Psoas muscle (tissue), 8 donors: Measurements from ENCODE around the gene ZKSCAN3. TPM values are rescaled to one million over a fixed set of nuclear protein-coding genes. Genes with fewer than 3 reads are reported as not detected.

Experiments
- ATAC-seq, 4 donors: fragments of 200-7000 bp; cut with Tn5 transposase; one replicate each; pipeline ENCODE4 v1.9.1; 2020; ENCODE audit warnings: moderate library complexity in 3 of 4, mild to moderate bottlenecking in 2 of 4
- DNase-seq, 2 donors: peaks; one replicate each; pipeline ENCODE4 v3.0.0-alpha.2; 2020
- H3K27ac ChIP-seq: fragments of 200-600 bp; one replicate; pipeline ENCODE4 v1.8.0; 2022
- H3K27me3 ChIP-seq, 3 donors: fragments of 200-600 bp in 1 of 3; one replicate each; pipeline versions ENCODE4 v1.6.1 to v1.8.0; 2013 to 2022; ENCODE audit warnings: low read length in 2 of 3, mild to moderate bottlenecking in 2 of 3, moderate library complexity in 1 of 3; ENCODE audit not compliant: insufficient read depth in 3 of 3
- H3K36me3 ChIP-seq, 2 donors: fragments of 200-600 bp in 1 of 2; one replicate each; pipeline versions ENCODE4 v1.6.1 to v1.8.0; 2013 to 2022; ENCODE audit warnings: low read depth in 1 of 2, mild to moderate bottlenecking in 1 of 2, moderate library complexity in 1 of 2; ENCODE audit not compliant: insufficient read depth in 1 of 2
- H3K4me1 ChIP-seq: fragments of 200-600 bp; one replicate; pipeline ENCODE4 v1.8.0; 2022
- H3K4me3 ChIP-seq: fragments of 200-600 bp; one replicate; pipeline ENCODE4 v1.8.0; 2022; ENCODE audit warnings: mild to moderate bottlenecking
- H3K9me3 ChIP-seq: fragments of 200-600 bp; one replicate; pipeline ENCODE4 v1.8.0; 2022
- WGBS, 3 donors: extraction: QIAGEN DNeasy Blood & Tissue Kit; methylation state at CpG; one replicate each; pipeline versions ENCODE4 v1.1.6 to v1.1.7; 2013; 5-methylcytosine and 5-hydroxymethylcytosine counted together
- intact Hi-C, 2 donors: fragments of 100-400 bp; cut with DNase I; formaldehyde crosslinking; loops; one replicate each; pipeline versions ENCODE4 v1.11.0 to v1.14.2; 2022
- polyA plus RNA-seq, 3 donors: library from polyadenylated mRNA; stranded (reverse); fragments of 200-250 nt; gene quantifications; one replicate each; pipeline ENCODE4 v1.2.3, GENCODE V29; 2013
- total RNA-seq, 4 donors: library from RNA; stranded (reverse); fragmentation: NEBNext Ultra II Directional in 2 of 4; extraction: Animal tissue kit (Norgen Biotek cat#: 25700) in 2 of 4; gene quantifications; one replicate each; pipeline versions ENCODE4 v1.2.1 to v1.2.4, GENCODE V29; 2021 to 2023
- TF ChIP-seq, protein P1 (sequence below): fragments of 200-600 bp; IDR thresholded peaks from one replicate; pipeline ENCODE4 v1.8.0; 2022; ENCODE audit warnings: antibody characterized with exemption
- donor health status: healthy with polysubstance abuse.
- donor health status: DM: no; HTN: no; CAD: no; lungs with moderate emphysema.
- donor health status: Bipolar disorder and iron deficiency.
- donor health status: healthy.
- donor health status: DM: yes; HTN: yes; CAD: no.
- donor health status: DM: no; HTN: no; CAD: no.
- donor health status: DM: no; HTN: no; CAD: no.
- donor health status: DM: yes; HTN: yes; CAD: no.

Gene ZKSCAN3
- total and polyA plus RNA-seq, 7 donors, result 1.3 to 4.6 (median 2.5) TPM

DNA sequence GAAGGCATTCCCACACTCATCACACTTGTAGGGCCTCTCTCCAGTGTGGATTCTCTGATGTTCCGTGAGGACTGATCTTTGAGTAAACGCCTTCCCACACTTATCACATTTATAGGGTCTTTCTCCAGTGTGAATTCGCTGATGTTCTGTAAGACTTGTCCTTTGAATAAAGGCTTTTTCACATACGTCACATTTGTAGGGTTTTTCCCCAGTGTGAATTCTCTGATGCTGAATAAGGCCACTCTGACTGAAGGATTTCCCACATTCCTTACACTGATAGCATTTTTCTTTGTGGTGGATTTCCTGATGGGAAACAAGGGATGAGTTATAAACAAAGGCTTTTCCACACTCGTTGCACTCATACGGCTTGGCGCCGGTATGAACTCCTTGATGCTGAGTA, 40.9 kb downstream of the ZKSCAN3 start:
- no peaks in the 10 kb centered on the region for H3K9me3 ChIP-seq
- no peaks in the 10 kb centered on the region for H3K27me3 ChIP-seq
- ATAC-seq (no peak), DNase-seq (no peak)
- H3K27ac ChIP-seq, result no peak overlapping the region
- TF ChIP-seq, protein P1, sequence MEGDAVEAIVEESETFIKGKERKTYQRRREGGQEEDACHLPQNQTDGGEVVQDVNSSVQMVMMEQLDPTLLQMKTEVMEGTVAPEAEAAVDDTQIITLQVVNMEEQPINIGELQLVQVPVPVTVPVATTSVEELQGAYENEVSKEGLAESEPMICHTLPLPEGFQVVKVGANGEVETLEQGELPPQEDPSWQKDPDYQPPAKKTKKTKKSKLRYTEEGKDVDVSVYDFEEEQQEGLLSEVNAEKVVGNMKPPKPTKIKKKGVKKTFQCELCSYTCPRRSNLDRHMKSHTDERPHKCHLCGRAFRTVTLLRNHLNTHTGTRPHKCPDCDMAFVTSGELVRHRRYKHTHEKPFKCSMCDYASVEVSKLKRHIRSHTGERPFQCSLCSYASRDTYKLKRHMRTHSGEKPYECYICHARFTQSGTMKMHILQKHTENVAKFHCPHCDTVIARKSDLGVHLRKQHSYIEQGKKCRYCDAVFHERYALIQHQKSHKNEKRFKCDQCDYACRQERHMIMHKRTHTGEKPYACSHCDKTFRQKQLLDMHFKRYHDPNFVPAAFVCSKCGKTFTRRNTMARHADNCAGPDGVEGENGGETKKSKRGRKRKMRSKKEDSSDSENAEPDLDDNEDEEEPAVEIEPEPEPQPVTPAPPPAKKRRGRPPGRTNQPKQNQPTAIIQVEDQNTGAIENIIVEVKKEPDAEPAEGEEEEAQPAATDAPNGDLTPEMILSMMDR, result no peak
- intact Hi-C loops, result no loop called here
- WGBS, 3 donors, result 94 to 96% (median 94%) methylated on average over 8 of the region's 8 CpGs
- H3K4me3 ChIP-seq, result no peak overlapping the region
- H3K36me3 ChIP-seq, result peaks cover 8 to 19% of the 10 kb centered on the region in 2 donors
- no peaks in the 10 kb centered on the region for H3K4me1 ChIP-seq

DNA sequence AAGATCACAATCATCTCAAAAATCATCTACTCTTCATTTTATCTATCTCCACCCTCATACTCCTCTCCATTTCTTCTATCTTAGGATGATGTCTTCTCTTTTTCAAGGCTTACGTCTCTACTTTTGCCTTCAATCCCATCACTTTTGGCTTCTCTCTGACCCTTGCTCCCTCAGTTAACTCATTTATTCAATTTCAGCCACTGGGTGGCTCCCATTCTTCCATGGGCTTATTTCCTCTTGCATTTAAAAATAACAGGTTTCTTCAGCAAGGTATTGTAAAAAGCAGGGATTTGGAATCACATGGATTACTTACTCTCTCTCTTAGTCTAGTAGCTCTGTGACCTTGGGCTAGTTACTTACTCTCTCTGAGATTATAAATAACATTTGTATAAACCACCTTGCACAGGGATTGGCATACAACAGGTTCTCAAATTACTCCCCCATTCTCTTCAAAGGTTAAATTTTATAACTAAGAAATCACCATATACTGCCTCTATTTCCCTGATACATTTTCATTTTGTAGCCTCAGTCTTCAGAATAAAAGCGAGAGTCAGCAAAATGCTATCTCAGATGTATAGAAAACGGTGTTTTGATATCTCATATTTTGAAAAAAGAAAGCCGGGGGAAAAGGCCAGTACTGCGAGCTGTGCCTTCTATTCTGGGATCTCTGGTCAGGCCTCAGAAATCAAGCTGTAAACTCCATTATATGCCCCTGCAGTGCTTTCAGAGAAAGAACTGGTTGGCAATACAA, 44.3 kb downstream of the ZKSCAN3 start:
- Histone ChIP-seq H3K9me3 (no peaks in the 10 kb centered on the region), H3K4me1 (no peaks in the 10 kb centered on the region), H3K27ac (no peak overlapping the region), H3K4me3 (no peak overlapping the region), H3K27me3 (peaks cover 0 to 3% (median 0%) of the 10 kb centered on the region in 3 donors), H3K36me3 (peaks cover 8 to 19% of the 10 kb centered on the region in 2 donors)
- WGBS, 3 donors, result 74 to 92% (median 77%) methylated on average over 5 of the region's 5 CpGs
- intact Hi-C loops, result no loop called here
- TF ChIP-seq, protein P1, result no peak
- no peak for DNase-seq
- no peak for ATAC-seq

DNA sequence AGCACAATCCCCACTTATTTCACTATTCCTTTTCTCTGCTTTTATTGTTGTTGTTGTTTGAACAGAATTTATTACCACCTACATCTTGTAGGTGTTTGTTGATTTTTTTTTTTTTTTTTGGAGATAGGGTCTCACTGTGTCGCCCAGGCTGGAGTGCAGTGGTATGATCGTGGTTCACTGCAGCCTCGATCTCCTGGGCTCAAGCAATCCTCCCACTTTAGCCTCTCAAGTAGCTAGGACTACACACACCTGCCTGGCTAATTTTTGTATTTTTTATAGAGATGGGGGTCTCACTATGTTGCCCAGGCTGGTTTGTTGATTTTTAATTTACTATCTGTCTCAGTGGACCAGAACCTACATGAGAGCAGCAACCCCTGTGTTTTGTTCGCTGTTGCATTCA, 46.2 kb downstream of the ZKSCAN3 start:
- TF ChIP-seq, protein P1, result no peak
- Histone ChIP-seq H3K9me3 (no peaks in the 10 kb centered on the region), H3K27me3 (peaks cover 0 to 17% (median 0%) of the 10 kb centered on the region in 3 donors), H3K27ac (no peak overlapping the region), H3K4me3 (no peak overlapping the region), H3K4me1 (no peaks in the 10 kb centered on the region), H3K36me3 (peaks cover 4 to 8% of the 10 kb centered on the region in 2 donors)
- intact Hi-C loops, result no loop called here
- ATAC-seq, result no peak
- DNase-seq, result no peak
- 93 to 98% (median 95%) methylated on average over 4 of the region's 4 CpGs for WGBS, 3 donors

DNA sequence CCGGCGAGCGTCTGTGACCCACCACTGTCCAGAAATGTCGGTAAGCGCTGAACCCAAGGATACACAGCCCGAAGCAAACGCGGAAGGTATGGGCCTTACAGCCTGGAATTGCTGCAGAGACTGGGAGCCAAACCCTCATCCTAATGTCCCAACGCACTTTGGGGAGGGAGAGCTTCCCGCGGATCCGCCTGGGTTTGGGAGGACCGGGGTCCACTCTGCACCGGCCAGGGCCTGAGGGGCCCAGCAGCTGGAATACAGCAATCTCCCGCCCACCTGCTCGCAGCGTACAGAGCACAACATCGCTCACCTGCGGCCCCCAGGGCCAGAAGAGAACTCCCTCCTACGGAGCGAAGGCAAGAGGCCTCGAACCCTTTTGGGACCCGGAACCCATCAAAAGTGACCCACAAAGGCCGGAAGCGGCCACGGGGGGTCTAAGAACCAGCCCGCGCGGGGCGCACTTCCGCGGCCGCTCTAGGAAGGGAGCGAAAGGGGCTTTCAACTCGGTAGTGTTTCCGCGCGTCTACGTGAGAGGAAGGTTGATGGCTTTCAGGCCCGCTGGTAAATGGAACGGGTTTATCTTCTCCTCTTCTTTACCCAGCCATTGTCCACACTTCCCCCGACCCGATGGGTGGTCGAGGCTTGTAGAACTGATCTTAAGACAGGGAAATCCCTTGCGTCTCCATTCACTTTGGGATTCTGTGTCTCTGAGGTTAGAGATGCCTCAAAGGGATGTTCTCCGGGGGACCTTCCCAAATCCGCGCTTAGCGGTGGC, 49.8 kb downstream of the ZKSCAN3 start, which contains the start of gene ZSCAN12:
Gene ZSCAN12 (minus strand): TSS at position 398 of the 772 bp plus-strand sequence. CDS start 1,342 bp downstream, outside the sequence.
- H3K27me3 ChIP-seq, result peaks cover 0 to 27% (median 3%) of the 10 kb centered on the region in 3 donors

More for the DNA sequence above, 49.8 kb downstream of the ZKSCAN3 start, which contains the start of gene ZSCAN12:
- intact Hi-C loops, result no loop called here
- Histone ChIP-seq H3K36me3 (no peaks in the 10 kb centered on the region), H3K9me3 (no peaks in the 10 kb centered on the region), H3K4me3 (peak within 1 kb of the TSS; percentile 74), H3K4me1 (no peaks in the 10 kb centered on the region), H3K27ac (no peak within 1 kb of the TSS)
- WGBS, 3 donors, result 1% methylated on average over 49 of the region's 49 CpGs
- ATAC-seq, result peak; percentile 49 to 92 (median 90)
- TF ChIP-seq, protein P1, result peak; percentile 35
- DNase-seq, result peak; percentile 84 to 85
